HCT116 (cell line): Measurements from ENCODE around the gene AFAP1L2.

Experiments used
- CTCF ChIP-seq, 3 experiments: fragments of 200-600 bp in 1 of 3; sonication (generic) in 1 of 3; IDR thresholded peaks in 2 of 3; conservative IDR thresholded peaks in 1 of 3; 2 replicates each; pipeline ENCODE4 v1.5.1; 2012 to 2017; ENCODE audit warnings: low read depth in 2 of 3, low read length in 2 of 3, antibody characterized with exemption in 1 of 3, borderline replicate concordance in 1 of 3, control low read depth in 1 of 3, mild to moderate bottlenecking in 1 of 3, mixed read lengths in 1 of 3, mixed run types in 1 of 3, moderate library complexity in 1 of 3; ENCODE audit not compliant: insufficient read depth in 1 of 3
- EGR1 ChIP-seq: IDR thresholded peaks from 2 replicates; pipeline ENCODE4 v1.6.1; 2012; ENCODE audit warnings: low read depth
- EZH2 ChIP-seq: fragments of 200-600 bp; sonication (generic); IDR thresholded peaks from 2 replicates; pipeline ENCODE4 v1.6.1; 2017; ENCODE audit warnings: antibody characterized with exemption, mixed run types
- FOSL1 ChIP-seq: IDR thresholded peaks from 2 replicates; pipeline ENCODE4 v1.6.1; 2012; ENCODE audit warnings: low read depth
- JUND ChIP-seq: IDR thresholded peaks from 2 replicates; pipeline ENCODE4 v1.6.1; 2012
- POLR2A ChIP-seq: IDR thresholded peaks from 2 replicates; pipeline ENCODE4 v1.7.0; 2011; ENCODE audit warnings: borderline replicate concordance; ENCODE audit not compliant: insufficient read depth, insufficient read length; ENCODE audit errors: extremely low read depth
- POLR2AphosphoS5 ChIP-seq: IDR thresholded peaks from 2 replicates; pipeline ENCODE4 v1.6.1; 2011; ENCODE audit warnings: mild to moderate bottlenecking, low read depth, low read length, moderate library complexity
- RAD21 ChIP-seq: IDR thresholded peaks from 2 replicates; pipeline ENCODE4 v1.6.1; 2012; ENCODE audit warnings: low read depth, mild to moderate bottlenecking
- SP1 ChIP-seq: IDR thresholded peaks from 2 replicates; pipeline ENCODE4 v1.6.1; 2012; ENCODE audit warnings: low read depth
- YY1 ChIP-seq: IDR thresholded peaks from 2 replicates; pipeline ENCODE4 v1.6.1; 2011; ENCODE audit warnings: low read length, low read depth, moderate library complexity, mild to moderate bottlenecking; ENCODE audit not compliant: insufficient replicate concordance; ENCODE audit errors: extremely low read depth
- ZBTB33 ChIP-seq: IDR thresholded peaks from 2 replicates; pipeline ENCODE4 v1.6.1; 2011; ENCODE audit warnings: mild to moderate bottlenecking, low read length, moderate library complexity; ENCODE audit not compliant: insufficient replicate concordance; ENCODE audit errors: extremely low read depth
- ZNF274 ChIP-seq: fragments of 200-500 bp; sonication (Bioruptor generic); IDR thresholded peaks from 2 replicates; pipeline ENCODE4 v1.6.1; 2014; ENCODE audit warnings: mild to moderate bottlenecking, low read depth, low read length, inconsistent platforms

DNA sequence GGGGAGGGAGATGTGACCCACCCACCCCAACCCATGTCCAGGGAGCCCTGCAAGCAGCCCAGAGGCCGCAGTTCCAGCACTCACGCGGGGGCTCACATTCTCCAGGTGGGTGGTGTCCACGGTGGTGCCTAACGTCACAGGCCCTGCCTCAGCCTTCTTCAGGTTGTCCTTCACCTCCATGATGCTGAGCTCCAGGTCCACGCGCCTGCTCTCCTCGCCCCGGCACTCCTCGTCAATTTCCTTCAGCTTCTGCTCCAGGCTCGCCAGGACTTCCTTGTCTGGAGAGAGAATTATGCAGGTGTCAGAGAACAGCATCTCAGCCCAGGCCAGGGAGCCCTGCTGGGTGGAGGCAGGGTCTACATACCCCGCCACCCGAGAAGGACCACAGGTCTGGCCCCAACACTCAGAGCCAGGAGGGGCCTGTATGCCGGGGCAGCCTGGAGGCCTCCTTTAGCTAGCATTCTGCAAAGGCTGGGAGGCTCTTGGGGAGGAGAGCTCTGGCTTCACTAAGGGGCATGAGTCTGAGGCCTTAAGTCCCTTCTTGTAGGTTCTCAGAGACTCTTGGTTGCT is 107.1 kb downstream of the AFAP1L2 start:
- TF ChIP-seq CTCF (IDR thresholded peaks at IDR 0.05 in 2 of 3, conservative IDR thresholded peaks at IDR 0.05 in 1 of 3; ENCODE audit: borderline replicate concordance in 1 of 3, insufficient read depth in 1 of 3, low read depth in 2 of 3, low read length in 2 of 3) (no peak), SP1 (no peak), JUND (no peak), EZH2 (no peak), EGR1 (no peak), ZNF274 (no peak), RAD21 (no peak), YY1 (no peak), POLR2A (no peak), ZBTB33 (no peak), POLR2AphosphoS5 (no peak), FOSL1 (no peak)
